ENCODE measurements around the gene SORBS1.

Gene SORBS1

GRCh38 chr10:95416270-95416669, 144.9 kb downstream of the SORBS1 start:
- no peak overlapping the region for H3K4me3 ChIP-seq (ENCODE audit: low read depth, low read length)
- TF ChIP-seq CTCF (IDR thresholded peaks at IDR 0.05; ENCODE audit: low read depth, low read length): no peak

- H3K4me3 ChIP-seq (ENCODE audit: low read depth, low read length): no peak overlapping the region
- TF ChIP-seq CTCF (IDR thresholded peaks at IDR 0.05; ENCODE audit: low read depth, low read length): no peak
Measured at GRCh38 chr10:95415621-95416031, 145.5 kb downstream of the SORBS1 start.

- TF ChIP-seq CTCF (IDR thresholded peaks at IDR 0.05; ENCODE audit: low read depth, low read length): no peak
- no peak overlapping the region for H3K4me3 ChIP-seq (ENCODE audit: low read depth, low read length)
Measured at GRCh38 chr10:95414844-95415485, 146.2 kb downstream of the SORBS1 start.

GRCh38 chr10:95414016-95414830, 146.9 kb downstream of the SORBS1 start:
- no peak for TF ChIP-seq CTCF (IDR thresholded peaks at IDR 0.05; ENCODE audit: low read depth, low read length)
- H3K4me3 ChIP-seq (ENCODE audit: low read depth, low read length): no peak overlapping the region

GRCh38 chr10:95413588-95413987, 147.6 kb downstream of the SORBS1 start:
- H3K4me3 ChIP-seq (ENCODE audit: low read depth, low read length): no peak overlapping the region
- no peak for TF ChIP-seq CTCF (IDR thresholded peaks at IDR 0.05; ENCODE audit: low read depth, low read length)

- TF ChIP-seq CTCF (IDR thresholded peaks at IDR 0.05; ENCODE audit: low read depth, low read length): no peak
Measured at GRCh38 chr10:95411635-95412034, 149.5 kb downstream of the SORBS1 start.

More at GRCh38 chr10:95411635-95412034, 149.5 kb downstream of the SORBS1 start:
- no peak overlapping the region for H3K4me3 ChIP-seq (ENCODE audit: low read depth, low read length)
